ENCODE results near the gene FADS6. TPM values are rescaled to one million over a fixed set of nuclear protein-coding genes. Genes with fewer than 3 reads are reported as not detected.

Gene FADS6
- total and polyA plus RNA-seq, 2 of the 13 experiments (the other 11 are each of a cell fraction or from before 2014, with no cell fraction given) = 0.11 TPM

GRCh38 chr17:74862108-74862901 is 31.1 kb downstream of the FADS6 start (continued):
- no peak for TF ChIP-seq ZNF646 (CRISPR knock-in tag; IDR thresholded peaks at IDR 0.05)
- TF ChIP-seq ZNF577 (CRISPR knock-in tag; IDR thresholded peaks at IDR 0.05; ENCODE audit: borderline replicate concordance, low read depth) = no peak
- TF ChIP-seq HES4 (CRISPR knock-in tag; IDR thresholded peaks at IDR 0.05; ENCODE audit: borderline replicate concordance) = 0 out of 2 replicates have a peak, but pooled peaks have one; percentile 29
- TF ChIP-seq EHMT2 (IDR thresholded peaks at IDR 0.05; ENCODE audit: borderline replicate concordance, low read depth, low read length) = no peak
- TF ChIP-seq SRSF1 (optimal IDR thresholded peaks at IDR 0.05; ENCODE audit: low read depth, low read length) = no peak
- no peak for TF ChIP-seq TOE1 (CRISPR knock-in tag; IDR thresholded peaks at IDR 0.05)
- TF ChIP-seq FOXK2 (IDR thresholded peaks at IDR 0.05) = no peak
- 0 out of 2 replicates have a peak, but pooled peaks have one; percentile 9 for TF ChIP-seq ZNF576 (CRISPR knock-in tag; IDR thresholded peaks at IDR 0.05)
- TF ChIP-seq, protein P1, sequence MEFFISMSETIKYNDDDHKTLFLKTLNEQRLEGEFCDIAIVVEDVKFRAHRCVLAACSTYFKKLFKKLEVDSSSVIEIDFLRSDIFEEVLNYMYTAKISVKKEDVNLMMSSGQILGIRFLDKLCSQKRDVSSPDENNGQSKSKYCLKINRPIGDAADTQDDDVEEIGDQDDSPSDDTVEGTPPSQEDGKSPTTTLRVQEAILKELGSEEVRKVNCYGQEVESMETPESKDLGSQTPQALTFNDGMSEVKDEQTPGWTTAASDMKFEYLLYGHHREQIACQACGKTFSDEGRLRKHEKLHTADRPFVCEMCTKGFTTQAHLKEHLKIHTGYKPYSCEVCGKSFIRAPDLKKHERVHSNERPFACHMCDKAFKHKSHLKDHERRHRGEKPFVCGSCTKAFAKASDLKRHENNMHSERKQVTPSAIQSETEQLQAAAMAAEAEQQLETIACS (CRISPR knock-in tag; IDR thresholded peaks at IDR 0.05) = no peak
- TF ChIP-seq, protein P2, sequence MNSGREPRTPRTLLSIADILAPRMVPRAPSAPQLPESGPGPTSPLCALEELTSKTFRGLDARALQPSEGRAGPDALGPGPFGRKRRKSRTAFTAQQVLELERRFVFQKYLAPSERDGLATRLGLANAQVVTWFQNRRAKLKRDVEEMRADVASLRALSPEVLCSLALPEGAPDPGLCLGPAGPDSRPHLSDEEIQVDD (CRISPR knock-in tag; IDR thresholded peaks at IDR 0.05; ENCODE audit: borderline replicate concordance) = no peak
- TF ChIP-seq ZNF543 (CRISPR knock-in tag; IDR thresholded peaks at IDR 0.05) = no peak
- no peak for TF ChIP-seq ZBTB37 (CRISPR knock-in tag; IDR thresholded peaks at IDR 0.05)
- TF ChIP-seq CAMTA2 (CRISPR knock-in tag; IDR thresholded peaks at IDR 0.05; ENCODE audit: borderline replicate concordance) = no peak
- TF ChIP-seq THAP8 (CRISPR knock-in tag; IDR thresholded peaks at IDR 0.05; ENCODE audit: borderline replicate concordance) = no peak
- no peak for TF ChIP-seq ZNF292 (CRISPR knock-in tag; IDR thresholded peaks at IDR 0.05; ENCODE audit: borderline replicate concordance, low read depth)
